Effector CD8-positive, alpha-beta T cell (primary cell): ENCODE measurements around the gene GRID1.
"Not testable (repeated sequence)": the region's sequence is repeated elsewhere in the genome, so short reads cannot be mapped to it uniquely, and the experiment has no call there.

Source experiments
- DNase-seq: peaks from one replicate; lab custom pipeline; 2025; lab: John Stamatoyannopoulos, UW

The GRID1 gene

DNA sequence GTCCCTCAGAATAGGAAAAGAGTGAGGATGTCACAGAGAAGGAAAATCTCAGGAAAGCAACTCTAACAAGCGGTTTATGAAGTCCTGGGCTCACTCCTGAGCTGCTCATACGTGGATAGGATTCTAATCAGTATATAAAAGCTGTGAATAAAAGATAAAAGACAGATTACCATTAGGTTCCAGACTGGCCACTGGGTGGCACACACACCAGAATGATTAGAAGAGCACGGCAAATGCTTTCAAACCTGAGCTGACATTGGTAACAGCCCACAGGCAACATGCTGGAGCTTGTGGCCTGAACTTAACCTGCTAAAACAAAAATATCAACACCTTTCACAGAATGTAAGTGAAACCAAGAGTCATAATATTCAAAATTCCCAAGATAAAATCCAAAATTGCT lies 370.8 kb downstream of the GRID1 start:
- DNase-seq = no peak

DNA sequence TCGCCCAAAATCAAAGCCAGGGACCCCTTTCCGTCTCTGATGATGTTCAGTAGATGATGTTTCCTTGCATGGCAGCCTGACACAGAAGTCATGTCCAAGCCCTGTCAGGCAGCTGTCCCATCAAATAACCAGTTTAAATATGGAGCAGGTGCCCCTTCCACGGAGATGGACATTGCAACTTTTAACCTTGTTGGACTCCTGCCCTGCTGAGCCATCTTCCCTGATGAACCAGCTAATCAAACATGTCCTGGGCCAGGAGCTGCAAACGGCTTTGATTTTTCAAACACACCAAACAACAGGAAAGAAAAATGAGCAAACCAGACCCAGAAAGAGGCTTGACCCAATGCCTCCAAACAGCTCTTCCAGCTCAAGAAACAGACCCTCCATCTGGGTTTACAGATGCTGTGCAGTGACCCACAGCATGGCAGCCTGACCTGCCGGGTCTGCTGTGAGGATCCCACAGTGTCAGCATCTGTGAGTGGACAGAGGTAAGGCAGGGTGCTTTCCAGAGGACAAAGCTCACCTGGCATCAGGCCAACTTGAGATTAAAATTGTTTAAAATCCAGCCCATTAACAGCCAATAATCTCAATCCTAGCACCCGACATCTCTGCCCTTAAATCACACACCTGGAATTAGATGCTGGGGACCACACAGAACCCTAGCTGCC lies 372.6 kb downstream of the GRID1 start:
- DNase-seq = no peak

DNA sequence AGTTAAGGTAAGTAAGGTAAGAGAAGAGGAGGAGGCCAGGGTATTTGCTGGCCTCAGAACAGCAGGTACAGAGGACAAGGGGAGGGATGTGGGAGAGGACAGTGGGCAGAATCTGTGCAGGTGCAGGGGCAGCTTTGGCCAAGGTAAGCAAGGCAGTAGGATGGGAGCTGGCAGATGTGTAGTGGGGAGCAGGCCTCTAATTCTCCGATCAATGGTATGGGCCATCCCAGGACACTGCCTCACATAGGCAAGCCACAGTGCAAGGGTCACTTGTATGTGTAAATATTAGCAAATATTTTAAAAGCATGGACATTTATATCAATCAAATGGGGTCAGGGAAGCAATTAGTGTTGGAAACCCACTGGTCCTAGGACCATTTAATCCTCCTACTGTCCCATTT lies 373.5 kb downstream of the GRID1 start:
- DNase-seq = no peak

- DNase-seq = no peak
Measured at GRCh38 chr10:85992324-85992723, 374.3 kb downstream of the GRID1 start.

DNA sequence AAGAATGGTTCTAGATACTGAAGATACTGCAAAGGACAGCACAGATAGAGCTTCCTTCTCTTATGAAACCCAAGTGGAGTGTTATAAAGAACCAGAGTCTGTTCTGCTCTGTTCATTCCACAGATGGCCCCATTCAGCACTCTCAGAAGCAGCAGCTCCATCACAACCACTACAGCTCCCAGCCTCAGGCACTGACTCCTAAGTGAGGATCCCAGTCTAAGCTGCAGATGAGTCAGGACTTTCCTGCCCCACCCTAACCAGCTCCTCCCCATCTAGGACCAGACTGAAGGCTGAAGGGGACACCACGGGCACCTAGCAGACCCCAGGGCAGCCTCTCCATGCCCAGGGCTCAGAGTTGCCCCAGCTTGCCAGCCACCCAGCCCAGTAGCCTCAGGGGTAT lies 379.8 kb downstream of the GRID1 start:
- DNase-seq = no peak

GRCh38 chr10:85983051-85983450 lies 383.5 kb downstream of the GRID1 start:
- no peak for DNase-seq

- DNase-seq = no peak
Measured at GRCh38 chr10:85979598-85979997, 387.0 kb downstream of the GRID1 start.

- DNase-seq = no peak
Measured at GRCh38 chr10:85978566-85979358, 387.8 kb downstream of the GRID1 start.

DNA sequence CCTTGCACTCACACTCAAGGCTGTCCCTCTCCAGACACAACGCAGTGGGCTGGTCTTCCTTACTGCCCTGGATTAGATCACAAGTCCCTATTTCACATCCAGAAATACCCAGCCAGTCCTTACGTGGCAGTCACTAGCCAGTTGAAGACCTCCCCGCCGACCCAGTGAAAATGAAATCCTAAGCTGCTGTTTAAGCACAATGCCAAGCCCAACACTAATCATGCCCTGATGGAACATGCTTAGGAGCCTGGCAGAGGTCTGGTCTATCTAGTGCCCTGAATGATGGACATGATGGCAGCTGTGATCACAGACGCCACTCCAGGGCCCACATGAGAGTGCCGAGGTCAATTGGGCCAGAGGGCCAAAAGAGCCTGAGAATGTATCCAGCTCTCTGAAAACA lies 389.0 kb downstream of the GRID1 start:
- DNase-seq = no peak

DNA sequence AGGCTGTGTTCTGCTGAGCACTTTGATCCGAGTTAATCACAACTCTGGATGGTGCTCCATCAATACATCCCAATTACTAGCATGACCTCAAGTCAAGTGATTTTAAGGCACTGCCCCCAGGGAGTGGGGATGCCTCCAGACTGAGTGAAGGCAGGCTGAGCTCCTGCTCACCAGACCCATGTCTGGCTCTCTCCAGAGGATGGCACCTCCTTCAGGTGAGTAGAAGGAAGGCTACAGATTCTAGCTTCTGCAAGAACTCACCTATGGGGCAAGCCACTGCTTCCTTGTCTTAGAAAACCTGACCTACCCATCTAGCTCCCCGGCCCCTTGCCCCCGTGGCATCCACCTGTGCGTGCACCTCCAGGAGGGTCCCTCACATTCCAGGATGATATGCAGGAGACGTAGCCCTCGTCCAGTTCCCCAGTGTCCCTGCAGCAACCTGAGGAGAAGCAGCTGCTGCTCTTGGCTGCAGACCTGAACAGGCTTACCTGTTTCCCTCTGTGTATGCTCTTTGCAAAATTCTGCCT lies 390.3 kb downstream of the GRID1 start:
- no peak for DNase-seq

DNA sequence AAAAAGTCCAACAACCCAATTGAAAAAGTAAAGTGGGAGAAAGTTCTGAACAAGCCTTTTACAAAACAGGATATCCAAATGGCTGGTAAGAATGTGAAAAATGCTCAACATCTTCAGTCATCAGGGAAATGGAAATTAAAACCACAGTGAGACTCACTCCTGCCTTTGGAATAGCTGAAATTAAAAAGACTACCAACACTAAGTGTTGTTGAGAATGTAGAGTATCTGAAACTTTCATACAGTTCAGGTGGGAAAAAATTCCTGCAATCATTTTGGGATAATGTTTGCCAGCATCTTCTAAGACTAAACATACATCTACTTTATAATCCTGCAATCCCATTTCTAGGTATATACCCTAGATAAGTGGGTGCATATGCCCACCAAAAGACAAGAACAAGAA lies 395.1 kb downstream of the GRID1 start:
- DNase-seq = no peak

DNA sequence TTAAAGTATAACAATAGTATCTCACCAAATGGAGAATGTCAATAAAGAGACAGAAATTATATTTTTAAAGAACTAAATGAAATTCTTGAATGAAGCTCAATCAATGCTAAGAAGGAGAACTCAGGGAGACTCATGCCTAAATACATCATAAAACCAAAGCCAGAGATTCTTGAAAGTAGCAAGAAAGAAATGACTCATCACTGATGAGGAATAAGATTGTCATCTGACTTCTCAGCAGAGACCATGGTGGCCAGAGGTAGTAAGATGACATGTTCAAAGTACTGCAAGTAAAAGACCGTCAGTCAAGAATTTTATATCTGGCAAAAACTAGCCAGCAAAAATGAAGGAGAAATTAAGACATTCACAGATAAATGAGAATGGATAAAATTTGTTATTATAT lies 399.0 kb downstream of the GRID1 start:
- DNase-seq = no peak

DNA sequence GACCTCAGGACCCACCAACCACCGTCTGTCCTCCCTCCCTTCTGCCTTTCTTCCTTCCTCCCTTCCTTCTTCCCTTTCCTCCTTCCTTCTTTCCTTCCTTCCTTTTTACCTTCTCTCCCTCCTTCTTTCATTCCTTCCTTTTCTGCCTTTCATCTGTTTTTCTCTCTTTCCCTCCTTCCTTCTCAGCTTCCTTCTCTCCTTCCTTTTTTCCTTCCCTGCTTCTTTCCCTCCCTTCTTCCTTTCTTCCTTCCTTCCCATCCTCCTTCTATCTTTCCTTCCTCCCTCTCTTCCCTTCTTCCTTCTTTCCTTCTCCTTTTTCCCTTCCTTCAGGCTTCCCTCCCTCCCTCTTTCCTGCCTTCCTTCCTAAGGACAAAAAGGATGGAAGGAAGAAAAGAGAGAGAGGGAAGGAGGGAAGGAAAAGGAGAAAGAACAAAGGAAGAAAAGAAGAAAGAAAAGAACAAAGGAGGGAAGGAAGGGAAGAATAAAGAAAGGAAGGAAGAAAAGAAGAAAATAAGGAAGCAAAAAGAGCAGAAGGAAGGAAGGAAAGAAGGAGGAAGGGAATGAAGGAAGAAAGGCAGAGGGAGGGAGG lies 405.0 kb downstream of the GRID1 start:
- DNase-seq = no peak

- no peak for DNase-seq
Measured at GRCh38 chr10:85961073-85961472, 405.5 kb downstream of the GRID1 start.

- no peak for DNase-seq
Measured at GRCh38 chr10:85959239-85959638, 407.4 kb downstream of the GRID1 start.

DNA sequence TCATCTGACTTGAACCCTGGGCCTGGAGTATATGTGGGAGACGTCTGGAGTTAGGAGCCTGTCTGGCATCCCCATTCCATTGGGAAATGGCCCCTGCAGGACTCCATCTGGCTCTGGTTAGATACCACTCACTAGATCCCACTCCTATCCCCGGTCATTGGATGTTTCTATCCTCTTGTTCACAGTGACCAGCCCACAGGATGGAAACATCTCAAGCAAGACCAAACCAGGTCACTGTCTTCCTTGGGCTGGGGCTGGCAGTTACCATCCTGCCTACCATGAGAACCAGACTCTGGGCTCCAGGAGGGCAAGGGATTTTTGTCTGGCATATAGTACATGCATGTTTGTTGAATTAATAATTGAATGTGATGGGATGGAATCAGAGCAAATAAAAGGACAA lies 415.7 kb downstream of the GRID1 start:
- DNase-seq = no peak

- DNase-seq = no peak
Measured at GRCh38 chr10:85946713-85947326, 419.8 kb downstream of the GRID1 start.

GRCh38 chr10:85936161-85936560 lies 430.4 kb downstream of the GRID1 start:
- DNase-seq = no peak

DNA sequence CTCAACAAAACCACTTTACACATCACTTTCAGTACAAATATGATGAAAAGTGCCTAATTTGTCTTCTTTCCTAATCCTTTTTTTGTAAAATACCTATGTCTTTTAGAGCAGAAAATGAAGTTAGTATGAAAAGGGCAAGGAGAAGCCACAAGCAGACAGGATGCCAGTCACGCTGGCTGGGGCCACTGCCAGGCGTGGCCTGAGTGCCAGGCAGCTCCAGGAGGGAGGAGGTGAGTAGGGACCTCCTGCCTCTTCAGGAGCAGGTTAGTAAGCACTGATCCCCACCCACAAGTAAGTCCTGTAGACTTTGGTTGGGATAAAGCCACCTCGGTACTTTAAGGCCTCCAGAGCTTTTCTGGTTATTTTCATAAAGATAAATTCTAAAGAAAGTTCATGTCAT lies 432.0 kb downstream of the GRID1 start:
- no peak for DNase-seq

DNA sequence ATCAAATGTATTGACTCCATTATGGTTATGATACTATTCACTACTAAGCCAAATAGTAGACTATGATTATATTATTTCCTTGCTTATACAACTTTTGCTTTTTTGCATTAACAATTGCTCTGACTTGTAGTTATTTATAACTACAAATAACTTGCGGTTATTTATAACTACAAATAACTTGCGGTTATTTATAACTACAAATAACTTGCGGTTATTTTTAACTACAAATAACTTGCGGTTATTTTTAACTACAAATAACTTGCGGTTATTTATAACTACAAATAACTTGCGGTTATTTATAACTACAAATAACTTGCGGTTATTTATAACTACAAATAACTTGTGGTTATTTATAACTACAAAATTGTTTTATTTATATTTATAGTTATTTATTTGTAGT lies 436.6 kb downstream of the GRID1 start:
- not testable (repeated sequence) for DNase-seq

GRCh38 chr10:85927952-85928665 lies 438.5 kb downstream of the GRID1 start:
- DNase-seq = no peak

GRCh38 chr10:85926986-85927385 lies 439.6 kb downstream of the GRID1 start:
- no peak for DNase-seq
